ENCODE measurements around the gene SEC61G.

- TF ChIP-seq POLR2A (IDR thresholded peaks at IDR 0.05): no peak
- TF ChIP-seq, protein P1, sequence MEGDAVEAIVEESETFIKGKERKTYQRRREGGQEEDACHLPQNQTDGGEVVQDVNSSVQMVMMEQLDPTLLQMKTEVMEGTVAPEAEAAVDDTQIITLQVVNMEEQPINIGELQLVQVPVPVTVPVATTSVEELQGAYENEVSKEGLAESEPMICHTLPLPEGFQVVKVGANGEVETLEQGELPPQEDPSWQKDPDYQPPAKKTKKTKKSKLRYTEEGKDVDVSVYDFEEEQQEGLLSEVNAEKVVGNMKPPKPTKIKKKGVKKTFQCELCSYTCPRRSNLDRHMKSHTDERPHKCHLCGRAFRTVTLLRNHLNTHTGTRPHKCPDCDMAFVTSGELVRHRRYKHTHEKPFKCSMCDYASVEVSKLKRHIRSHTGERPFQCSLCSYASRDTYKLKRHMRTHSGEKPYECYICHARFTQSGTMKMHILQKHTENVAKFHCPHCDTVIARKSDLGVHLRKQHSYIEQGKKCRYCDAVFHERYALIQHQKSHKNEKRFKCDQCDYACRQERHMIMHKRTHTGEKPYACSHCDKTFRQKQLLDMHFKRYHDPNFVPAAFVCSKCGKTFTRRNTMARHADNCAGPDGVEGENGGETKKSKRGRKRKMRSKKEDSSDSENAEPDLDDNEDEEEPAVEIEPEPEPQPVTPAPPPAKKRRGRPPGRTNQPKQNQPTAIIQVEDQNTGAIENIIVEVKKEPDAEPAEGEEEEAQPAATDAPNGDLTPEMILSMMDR (IDR thresholded peaks at IDR 0.05): no peak
Observed at GRCh38 chr7:54719974-54720373, 39.0 kb downstream of the SEC61G start.
